CD4-positive, alpha-beta T cell treated with Interleukin-15 for 1 hour (primary cell): ENCODE data around the gene SLC47A1.
"Not testable (repeated sequence)": the region's sequence is repeated elsewhere in the genome, so short reads cannot be mapped to it uniquely, and the experiment has no call there.

ENCODE experiments used
- DNase-seq: peaks from one replicate; pipeline ENCODE4 v3.0.0-alpha.2; 2020

SLC47A1 gene

DNA sequence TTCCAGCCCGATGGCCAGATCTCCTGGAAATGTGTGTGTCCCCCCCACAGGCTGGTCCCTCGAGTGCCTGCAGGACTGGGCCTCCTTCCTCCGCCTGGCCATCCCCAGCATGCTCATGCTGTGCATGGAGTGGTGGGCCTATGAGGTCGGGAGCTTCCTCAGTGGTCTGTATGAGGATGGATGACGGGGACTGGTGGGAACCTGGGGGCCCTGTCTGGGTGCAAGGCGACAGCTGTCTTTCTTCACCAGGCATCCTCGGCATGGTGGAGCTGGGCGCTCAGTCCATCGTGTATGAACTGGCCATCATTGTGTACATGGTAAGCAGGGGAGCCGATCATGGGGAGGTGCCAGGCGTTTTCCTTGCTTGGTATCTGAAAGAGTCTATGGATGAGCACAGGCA is 22.1 kb downstream of the SLC47A1 start:
- no peak for DNase-seq

- no peak for DNase-seq
Measured at GRCh38 chr17:19558946-19559345, 25.3 kb downstream of the SLC47A1 start.

DNA sequence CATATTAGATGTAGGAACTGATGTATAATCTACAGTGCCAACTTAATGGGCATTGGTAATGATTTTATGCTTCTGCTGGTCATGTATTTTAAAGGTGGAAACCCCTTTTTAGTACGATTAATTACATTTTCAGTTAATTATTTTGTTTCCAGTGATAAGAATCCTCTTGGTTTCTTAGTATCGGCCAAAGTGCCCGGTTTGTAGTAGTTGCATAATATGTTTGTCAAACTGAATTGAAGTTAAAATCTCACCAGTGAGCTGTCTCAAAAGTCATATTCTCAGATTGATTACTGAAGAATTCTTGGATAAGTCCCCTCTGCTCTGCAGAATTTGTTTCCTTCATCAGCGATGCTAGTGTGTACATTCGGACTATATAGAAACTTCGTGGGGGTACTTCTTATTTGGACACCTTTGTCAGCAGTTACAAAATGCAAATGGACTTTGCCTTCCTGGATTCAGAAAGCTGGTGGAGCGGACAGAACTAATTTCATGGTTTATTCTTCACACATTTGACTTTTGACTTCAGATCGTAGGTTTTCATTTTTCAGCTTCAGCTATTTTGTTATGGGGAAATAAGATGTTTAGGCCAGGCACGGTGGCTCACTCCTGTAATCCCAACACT is 28.2 kb downstream of the SLC47A1 start:
- no peak for DNase-seq

DNA sequence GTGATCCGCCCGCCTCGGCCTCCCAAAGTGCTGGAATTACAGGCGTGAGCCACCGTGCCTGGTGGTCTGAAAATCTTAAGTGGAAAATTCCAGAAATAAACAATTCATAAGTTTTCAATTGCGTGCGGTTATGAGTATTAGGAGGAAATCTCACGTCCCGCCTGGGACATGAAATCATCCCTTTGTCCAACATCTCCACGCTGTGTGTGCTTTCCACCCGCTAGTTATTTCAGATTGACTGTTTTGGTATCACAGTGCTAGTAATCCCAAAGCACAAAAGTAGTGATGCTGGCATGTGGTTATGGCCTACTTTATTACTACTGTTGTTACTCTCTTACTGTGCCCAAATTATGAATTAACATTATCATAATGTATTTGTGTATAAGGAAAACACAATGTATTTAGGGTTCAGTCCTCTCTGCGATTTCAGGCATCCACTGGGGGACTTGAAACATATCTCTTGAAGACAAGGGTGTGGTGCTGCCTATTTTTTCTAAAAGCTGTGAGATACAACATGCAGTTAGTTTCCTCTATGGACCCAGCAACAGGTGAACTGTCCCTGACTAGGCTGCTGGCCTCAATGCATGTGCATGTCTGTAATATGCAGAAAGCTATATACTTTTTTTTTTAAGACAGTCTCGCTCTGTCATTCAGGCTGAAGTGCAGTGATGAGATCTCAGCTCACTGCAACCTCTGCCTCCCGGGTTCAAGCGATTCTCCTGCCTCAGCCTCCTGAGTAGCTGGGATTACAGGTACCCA is 32.3 kb downstream of the SLC47A1 start:
- DNase-seq = no peak

DNA sequence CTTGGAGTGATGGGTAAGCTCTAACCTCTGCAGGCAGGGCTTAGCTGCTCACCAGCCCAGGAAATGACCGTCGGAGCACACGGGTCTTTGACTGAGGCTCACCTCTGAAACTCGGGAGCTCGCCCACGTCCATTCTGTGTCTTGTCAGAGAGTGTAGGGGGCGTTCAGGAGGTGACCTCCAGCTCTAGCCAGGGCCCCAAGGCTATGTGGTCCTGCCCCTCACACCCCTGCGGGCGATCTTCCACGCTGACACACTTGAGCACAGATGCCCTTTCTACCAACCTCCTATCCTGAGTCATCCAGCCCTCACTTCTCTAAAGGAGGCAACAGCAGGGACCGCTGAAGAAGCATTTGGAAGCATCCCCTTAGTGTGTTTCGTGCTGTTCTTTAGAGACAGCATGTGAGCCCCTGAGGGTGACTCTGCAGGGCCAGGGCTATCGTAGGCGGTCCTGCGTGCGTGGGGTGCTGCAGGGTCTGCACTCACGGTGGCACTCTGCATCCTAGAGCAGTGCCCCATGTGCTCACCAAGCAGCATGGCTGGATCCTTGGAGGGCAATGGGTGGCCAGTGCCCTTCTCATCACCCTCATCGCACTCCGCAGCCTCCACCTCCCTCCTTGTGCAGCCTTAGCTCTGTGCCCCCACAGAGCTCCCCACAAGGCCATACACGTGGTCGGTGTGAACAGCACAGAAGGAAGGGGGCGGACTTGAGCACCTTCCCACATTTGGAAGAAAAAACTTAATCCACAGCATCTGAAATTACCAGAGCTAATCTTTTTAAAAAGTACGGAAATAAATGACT is 33.8 kb downstream of the SLC47A1 start:
- DNase-seq = no peak

DNA sequence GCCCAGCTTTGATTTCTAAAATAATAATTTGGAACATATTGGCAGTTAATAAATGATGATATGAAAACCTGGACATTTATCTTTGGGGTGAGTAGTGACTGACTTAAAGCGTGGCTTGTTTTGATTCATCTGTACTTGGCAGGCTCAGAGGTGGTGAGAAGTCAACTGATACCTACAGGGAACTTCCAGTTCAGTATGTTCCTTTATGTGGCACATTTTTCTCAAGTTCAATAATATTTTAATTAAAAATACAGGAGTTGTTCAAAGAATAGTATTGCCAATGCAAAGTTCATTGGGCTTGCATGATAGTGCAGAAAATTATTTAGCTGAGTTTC is 34.3 kb downstream of the SLC47A1 start:
- no peak for DNase-seq

DNA sequence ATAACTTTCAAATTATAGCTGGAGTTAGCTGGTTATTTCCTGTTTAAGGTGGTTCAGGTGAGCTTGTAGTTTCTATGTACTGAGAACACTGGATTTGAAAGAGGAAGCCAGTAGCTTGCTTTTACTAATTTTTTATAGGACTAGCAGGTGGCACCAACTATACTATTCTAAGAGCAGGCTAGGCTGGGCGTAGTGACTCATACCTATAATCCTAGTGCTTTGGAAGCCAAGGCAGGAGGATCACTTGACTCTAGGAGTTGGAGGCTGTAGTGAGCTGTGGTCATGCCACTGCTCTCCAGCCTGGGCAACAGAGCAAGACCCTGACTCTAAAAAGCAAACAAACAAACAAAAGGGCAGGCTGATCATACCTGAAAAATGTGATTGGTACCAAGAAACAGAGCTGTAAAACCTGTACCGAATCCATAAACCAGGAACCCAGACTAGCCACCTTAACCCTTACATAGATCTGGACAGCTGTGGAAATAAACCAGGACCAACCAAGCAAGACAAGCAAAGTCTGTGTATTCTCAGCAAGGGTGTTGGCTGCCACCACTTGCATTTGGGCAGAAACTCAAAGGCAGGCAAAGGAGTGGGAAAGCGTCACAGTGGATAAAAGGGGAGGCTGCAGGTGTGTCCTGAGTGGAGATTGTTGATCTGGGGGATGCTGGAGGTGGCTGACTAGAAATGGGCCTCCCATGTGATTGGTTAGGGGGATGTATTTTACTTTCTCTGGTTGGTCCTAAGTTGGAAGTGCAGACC is 36.3 kb downstream of the SLC47A1 start:
- no peak for DNase-seq

- no peak for DNase-seq
Measured at GRCh38 chr17:19570544-19571062, 36.9 kb downstream of the SLC47A1 start.

DNA sequence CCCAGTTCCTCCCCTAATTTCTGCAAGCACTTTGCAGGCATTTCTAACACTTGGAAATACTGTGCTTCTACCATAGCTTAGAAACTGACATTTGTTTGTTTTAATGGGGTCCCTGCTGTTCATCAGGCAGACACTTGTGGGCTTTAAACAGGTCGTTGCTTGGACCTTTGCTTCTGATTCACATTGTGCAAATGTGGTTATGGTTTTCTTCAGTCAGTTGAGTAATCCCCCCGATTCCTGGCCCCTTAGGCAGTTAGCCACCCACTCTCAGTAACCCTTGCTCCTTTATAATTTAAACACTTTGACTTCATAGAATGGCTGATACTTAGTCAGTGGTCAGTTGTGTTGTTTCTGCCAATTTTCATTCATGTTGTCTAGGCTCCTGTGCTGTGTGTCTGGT is 39.4 kb downstream of the SLC47A1 start:
- DNase-seq = no peak

DNA sequence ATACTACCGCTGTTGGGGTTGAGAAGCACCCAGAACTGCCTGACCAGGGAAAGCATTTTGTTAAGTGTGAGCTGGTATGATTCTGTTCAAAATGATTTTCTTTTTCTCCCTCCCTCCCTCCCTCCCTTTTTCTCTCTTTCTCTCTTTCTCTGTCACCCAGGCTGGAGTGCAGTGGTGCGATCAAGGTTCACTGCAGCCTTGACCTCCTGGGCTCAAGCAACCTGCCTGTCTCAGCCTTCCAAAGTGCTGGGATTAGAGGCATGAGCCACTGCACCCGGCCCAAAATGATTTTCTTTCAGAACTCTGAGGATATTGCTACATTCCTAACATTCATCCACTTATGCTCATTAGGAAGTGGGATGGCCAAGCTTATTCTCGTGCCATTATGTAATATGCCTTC is 41.3 kb downstream of the SLC47A1 start:
- DNase-seq = no peak

GRCh38 chr17:19578545-19578944 is 44.9 kb downstream of the SLC47A1 start:
- no peak for DNase-seq

DNA sequence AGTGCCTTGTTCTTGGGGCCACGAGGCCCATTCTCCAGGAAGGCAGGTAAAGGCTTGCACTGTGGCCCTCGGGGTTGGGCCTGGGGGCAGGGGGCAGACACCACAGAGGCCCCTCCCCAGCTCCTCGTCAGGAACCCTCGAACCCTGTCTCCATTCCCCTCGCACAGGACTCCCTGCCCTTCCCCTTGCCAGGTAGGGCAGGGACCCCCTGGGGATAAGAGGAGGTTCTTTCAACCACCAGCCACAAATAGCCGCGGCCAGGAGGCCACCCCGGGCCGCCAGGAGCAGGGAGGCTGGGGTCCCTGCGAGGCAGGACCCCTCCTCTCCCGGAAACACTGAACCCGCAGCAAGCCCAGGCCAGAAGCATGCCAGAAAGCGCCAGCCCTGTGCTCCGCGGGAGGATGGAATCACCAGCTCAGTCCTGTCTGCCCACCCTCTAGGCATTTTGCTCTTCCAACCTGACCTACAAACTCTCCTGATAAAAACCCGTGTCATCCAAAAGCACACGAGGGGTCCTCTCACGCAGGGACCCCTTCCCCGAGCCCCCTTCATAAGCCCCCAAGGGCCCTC is 45.6 kb downstream of the SLC47A1 start:
- DNase-seq = no peak

DNA sequence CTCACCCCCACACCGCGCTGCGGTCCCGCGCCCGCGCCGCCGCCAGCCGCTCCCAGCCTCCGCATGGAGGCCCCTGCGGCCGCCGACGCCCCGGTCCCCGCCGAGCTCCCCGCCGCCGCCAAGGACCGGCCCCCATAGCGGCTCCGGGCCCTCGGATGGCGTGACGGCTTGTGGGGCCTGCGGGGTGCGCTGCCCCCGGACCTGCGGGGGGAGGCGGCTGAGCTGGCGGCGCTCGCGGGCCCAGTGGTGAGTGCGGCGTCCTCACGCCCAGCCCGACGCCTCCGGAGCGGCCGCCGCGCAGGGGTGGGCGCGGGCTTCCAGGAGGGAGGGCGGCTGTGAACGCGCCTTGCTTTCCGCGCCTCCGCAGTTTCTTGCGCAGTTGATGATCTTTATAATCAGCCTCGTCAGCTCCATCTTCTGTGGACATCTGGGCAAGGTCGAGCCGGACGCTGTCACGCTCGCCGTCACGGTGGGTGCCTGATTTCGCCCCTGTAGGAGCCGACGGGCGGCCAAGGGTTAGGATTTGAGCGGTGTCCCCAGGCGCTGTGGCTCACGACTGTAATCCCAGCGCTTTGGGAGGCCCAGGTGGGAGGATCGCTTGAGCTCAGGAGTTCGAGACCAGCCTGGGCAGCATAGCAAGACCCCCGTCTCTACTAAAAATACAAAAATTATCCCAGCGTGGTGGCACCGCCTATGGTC is 46.4 kb downstream of the SLC47A1 start:
- no peak for DNase-seq

- not testable (repeated sequence) for DNase-seq
Measured at GRCh38 chr17:19580566-19580920, 46.9 kb downstream of the SLC47A1 start.

DNA sequence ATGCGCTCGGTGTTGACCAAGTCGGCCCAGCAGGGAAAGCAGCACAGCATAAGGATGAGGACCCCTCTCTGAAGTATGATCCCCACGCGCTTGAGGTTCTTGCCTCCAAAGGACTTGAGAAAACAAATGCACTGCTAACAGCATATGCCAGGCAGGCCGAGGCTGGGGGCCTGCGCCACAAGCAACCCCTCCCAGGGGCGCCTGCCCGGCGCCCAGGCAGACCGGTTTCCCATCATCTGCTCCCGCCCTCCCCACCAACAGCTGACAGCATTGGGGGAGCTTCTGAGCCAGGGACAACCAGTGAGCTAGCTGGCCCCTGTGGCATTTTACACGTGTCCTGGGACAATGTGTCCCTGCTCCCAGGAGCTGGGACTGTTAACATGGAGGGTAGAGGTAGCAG is 48.5 kb downstream of the SLC47A1 start:
- DNase-seq = not testable (repeated sequence)

GRCh38 chr17:19583871-19584270 is 50.2 kb downstream of the SLC47A1 start:
- no peak for DNase-seq

GRCh38 chr17:19590451-19590850 is 56.8 kb downstream of the SLC47A1 start:
- DNase-seq = no peak

DNA sequence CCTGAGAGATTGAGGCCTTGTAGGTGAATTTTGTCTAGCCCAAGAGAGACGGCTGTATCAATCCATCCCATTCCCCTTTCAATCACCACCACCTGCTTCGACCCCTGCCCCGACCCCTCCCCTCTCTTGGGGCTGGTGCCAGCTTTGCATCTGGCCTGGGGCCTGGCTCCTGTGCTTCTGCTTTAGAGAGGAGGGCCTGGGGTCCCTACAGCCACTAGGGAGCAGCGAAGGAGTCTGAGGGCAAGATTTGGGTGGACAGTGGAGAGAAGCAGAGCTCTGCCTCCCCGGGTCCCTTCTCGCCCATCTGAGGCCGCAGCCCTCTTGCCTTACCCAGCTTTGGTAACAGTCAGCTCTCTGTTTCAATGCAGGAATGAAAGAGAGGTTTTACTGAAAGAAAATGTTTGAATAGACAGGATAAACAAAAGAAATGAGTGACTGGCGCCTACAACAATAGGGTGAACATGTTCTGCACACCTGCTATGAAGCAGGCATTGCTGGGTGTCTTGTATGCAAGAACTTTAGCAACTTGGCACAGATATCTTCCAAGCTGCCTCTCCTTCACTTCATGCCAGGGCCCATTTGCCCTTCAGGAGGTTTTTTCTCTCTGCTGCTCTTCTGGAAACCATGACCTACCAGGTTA is 57.4 kb downstream of the SLC47A1 start:
- no peak for DNase-seq

DNA sequence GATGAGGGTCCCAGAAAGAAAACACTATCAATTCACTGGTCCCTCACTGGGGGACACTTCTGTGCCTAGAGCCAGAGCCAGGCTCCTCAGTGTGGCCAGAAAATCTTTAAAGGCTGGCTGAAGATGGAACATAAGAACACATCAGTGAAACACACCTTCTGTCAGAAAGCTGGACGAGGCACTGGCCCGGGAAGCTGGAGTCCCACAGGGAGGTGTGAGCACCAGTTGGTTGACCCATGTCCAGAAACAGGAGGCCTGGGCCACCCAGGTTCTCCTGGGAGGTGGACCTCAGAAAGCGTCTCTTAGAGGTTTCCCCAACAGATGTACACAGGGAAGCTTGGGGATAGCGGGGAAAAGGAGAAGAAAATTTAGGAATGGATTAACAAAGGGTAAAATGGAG is 58.7 kb downstream of the SLC47A1 start:
- no peak for DNase-seq

- no peak for DNase-seq
Measured at GRCh38 chr17:19596869-19597268, 63.2 kb downstream of the SLC47A1 start.

DNA sequence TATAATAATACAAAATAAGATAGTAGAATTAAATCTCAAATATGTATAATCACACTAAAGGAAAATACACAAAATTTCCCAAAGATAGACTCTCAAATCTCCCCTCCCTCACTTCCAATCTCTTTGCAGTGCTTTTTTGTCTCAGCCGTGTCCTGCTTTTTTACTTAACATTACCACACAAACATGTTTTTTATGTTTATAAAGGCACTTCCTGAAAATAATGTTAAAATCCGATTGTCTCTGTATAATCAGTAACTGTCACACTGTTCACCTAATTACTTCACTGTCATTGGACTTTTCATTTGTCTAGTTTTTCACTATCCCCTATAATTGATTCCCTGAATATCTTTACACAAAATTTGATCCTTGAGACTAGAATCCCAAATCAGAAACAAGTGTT is 76.7 kb downstream of the SLC47A1 start:
- DNase-seq = no peak

DNA sequence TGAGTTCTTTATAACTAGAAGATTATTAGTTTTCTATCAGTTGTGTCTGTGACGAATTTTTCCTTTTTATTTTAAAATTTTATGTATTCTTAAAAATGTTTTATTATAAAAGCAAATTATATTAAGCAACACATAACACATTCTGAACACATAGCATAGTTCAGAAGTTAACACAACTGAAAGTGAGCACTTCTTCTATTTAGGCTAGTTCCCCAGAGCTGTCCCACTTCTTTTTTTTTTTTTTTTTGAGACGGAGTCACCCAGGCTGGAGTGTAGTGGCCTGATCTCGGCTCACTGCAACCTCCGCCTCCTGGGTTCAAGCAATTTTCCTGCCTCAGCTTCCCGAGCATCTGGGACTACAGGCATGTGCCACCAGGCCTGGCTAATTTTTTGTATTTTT is 77.2 kb downstream of the SLC47A1 start:
- no peak for DNase-seq
